HG03280 (cell line): ENCODE data around the gene ARID5A.

Experiments
- ATAC-seq: cut with Tn5 transposase; IDR thresholded peaks from one replicate; pipeline ENCODE4 v1.9.1; 2021; ENCODE audit warnings: mild to moderate bottlenecking, moderate library complexity; ENCODE audit not compliant: unreplicated experiment

Gene ARID5A

DNA sequence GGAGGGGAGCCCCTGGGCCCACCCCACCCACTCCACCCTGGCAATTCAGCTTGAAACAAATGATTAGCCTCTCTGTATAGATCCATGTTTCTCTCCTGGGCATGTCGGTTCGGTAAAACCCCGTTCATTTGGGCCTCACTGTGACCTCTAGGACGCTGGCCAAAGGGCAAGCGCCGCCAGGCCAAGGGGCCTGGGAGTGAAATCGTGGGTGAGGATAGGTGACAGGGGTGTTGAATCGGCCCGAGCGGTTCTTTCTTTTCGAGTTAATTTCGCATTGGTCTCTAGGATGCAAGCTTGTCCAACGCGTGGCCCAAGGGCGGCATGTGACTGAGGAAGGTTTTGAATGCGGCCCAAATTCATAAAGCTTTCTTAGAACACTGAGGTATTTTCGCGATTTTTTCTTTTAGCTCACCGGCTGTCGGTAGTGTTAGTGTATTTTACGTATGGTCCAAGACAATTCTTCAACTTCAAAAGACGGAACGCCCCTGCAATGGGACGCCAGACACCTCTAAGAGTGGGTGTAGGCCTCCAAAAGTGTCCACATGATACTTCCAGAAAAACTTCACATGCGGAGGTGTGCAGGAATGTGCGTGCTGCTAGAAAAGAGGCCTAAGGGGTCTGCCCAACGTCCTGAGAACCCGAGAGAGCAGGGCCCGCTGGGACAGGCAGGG lies 9.8 kb upstream of the ARID5A start:
- ATAC-seq = no peak

DNA sequence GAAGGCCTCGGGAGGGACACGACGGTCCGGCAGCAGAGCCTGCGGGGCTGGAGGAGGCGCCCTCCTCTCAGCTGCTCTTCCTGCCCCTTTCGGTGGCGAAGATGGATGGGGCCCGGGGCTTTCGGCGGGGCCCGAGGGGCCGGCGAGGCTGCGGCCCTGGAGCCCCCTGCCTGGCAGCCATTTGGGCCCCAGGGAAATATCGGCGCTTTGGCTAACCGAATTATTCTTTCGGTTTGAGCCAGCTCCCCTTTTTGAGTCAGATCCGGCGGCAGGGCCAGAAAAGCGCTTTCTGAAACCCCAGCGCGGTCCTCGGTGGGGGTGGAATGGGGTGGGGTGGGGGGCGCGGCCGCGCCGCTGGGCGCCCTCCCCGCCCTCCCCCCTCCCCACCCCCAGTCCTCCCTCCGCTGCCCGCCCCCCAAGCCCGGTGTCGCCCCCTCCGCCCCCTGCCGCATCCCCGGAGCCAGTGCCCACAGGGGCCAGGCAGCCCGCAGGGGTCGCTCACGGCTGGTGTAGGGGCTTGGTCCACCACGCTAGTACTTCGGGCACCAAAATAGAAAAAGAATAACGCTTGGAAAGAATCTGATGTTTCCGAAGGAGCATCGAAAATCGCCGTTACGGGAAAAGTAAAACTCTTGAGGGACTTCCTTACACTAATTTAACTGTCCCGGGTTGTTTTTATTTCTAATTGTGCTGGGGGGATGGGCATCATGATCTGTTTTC lies 9.1 kb upstream of the ARID5A start:
- ATAC-seq = peak; percentile 41

DNA sequence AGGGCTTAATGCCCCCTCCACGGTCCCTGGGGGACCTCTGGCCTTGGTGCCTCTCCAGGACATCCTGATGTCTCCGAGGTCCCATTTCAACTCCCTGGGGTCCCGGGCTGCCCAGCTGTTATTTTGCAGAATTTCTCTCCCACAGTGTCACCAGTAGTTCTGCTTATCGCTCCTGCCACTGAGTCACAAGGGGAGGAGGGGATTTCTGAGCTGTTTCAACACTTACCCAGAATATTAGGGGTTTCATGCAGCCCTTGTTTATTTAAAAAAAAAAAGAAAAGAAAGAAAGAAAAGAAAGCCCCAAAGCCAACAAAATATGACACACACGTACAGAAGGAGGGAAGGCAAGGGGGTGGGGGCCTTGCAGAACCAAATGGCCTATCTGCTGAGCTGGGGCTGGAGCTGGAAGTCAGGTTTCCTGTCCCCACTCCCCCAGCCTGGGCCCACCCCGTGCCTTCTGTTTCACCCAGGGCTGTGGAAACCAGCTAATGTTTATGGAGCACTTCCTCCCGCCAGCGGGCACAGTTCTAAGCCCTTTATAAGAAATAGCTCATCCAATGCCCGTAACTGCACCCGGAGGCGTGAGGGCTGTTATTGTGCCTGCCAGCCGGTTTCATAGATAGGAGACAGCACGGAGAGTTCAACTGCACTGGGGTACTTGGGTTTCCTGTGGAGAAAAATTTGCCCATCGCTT lies 8.4 kb upstream of the ARID5A start:
- ATAC-seq = no peak

DNA sequence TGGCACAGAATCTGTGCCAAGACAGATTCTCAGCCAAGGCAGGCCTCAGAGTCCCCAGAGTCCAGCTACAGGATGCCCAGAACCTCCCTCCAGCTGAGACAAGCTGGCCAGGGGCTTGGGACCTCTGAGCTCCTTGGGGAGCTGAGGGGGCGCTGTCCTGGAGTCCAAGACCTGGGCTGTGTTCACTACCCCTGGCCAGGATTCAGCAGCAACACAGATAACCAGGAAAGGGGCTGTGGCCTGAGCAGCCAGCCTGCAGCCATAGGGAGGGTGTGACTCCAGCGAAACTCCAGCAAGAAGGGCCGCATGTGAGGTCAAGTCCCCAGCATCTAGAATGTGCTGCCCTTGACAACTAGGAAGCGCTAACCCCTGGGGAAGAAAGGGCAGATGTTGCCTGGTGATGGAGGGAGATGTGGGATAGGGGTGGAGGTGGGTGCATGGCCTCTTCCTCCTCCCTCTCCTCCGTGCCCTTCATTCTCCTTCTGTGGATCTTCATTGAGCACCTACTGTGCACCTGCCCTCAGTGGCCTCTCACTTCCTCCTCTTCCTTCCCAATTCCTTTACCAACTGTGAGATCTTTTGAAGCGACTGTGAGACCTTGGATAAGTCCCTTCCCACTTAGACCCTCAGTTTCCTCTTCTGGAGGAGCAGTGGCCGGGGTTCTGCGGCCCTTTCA lies 7.7 kb upstream of the ARID5A start:
- no peak for ATAC-seq

DNA sequence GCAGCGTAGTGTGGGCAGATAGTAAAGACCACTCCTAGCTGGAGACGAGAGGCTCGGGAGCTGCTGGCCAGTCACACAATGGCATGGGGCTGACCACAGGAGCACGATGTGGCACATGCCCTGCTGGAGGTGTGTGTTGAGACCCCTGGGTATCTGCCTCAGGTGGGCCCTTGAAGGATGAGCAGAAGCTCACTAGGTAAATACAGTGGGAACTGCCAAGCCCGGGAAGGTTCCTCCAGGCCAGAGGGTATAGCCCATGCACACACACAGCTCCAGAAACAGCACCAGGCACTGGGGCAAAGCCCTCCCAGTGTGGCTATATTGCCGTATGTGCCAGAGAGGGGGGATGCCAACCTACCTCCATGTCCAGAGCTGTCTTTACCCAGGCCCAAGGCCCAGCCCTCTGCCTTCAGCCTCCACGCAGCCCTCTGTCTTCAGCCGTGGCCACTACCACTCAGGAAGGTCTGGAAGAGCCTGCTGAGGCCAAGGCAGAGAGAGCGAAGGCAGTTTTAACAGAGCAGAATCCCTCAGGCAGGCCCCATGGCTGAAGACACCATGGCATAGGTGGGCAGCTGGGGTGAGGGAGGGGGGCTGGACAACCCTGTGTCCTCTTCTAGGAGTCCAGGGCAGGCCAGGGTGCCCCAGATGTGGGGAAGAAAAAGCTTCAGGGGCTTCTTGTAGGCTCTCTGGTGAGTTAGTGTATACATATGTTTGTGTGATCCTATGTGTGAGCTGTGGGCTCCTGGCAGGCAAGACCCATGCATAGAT lies 7.0 kb upstream of the ARID5A start:
- ATAC-seq = no peak

DNA sequence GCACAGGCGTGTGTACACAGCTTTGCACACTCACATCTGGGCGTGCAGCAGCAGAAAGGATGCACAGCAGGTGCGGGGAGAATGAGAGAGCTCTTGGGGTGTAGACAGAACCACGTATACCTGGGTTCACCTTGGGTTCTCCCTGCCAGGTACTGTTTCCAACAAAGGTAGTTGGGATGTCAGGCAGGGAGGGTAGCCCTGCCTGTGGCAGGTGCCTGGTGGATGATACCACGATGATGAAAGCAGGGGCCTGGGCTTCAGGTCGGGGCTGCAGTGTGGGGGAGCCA lies 6.5 kb upstream of the ARID5A start:
- ATAC-seq = no peak

DNA sequence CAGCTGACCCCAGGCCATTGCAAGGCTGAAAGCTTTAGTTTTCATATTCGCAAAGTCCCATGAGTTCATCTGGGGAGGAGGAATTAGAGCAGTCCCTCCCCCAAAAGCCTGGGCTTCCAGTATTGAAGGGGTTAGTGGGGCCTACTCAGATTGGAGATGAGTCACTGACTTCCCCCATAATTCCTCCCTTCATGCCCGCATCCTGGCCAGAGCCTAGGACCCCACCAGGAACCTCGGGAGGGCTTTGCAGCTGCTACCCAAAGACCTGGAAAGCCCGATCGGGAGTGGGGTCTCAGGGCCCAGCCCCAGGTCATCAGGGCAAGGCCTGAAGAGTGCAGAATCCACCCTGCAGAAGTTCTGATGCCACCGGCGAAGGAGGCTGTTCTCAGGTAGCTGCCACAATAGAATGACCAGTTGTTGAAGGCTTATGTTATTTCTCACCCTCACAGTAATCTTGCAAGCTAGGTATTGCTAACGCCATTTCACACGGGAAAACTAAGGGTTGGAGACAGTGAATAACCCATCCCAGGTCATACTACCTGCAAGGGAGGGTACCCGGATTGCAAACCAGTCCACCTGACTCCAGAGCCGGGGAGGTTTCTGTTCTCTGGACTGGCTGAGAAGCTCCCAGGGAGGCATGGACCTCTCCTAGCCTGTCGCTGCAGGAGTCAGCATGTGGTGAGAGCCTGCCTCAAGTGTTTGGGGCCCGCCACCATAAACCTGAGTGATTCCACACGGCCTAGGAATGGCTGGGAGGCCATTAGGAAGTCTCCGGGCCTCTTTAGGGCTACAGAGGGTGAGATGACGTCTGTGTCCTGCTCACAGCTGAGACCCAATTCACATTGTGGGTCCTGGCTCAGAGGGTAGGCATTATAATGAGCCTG lies 5.8 kb upstream of the ARID5A start:
- ATAC-seq = no peak

DNA sequence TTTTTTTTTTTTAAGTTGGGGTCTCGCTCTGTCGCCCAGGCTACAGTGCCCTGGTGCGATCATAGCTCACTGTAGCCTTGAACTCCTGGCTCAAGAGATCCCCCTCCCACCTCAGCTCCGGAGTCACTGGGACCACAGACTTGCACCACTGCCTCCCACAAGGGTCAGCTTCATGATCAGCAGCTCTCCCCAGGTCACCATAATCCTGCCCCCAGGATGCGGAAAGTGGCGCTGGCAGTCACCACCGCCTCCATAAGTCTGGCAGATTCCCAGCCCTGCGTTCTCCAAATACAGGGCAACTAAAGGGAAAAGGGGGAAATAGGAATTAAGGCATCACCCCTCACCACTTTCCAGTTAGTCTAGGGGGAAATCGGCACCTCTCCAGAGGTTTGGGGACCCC lies 5.2 kb upstream of the ARID5A start:
- ATAC-seq = no peak

DNA sequence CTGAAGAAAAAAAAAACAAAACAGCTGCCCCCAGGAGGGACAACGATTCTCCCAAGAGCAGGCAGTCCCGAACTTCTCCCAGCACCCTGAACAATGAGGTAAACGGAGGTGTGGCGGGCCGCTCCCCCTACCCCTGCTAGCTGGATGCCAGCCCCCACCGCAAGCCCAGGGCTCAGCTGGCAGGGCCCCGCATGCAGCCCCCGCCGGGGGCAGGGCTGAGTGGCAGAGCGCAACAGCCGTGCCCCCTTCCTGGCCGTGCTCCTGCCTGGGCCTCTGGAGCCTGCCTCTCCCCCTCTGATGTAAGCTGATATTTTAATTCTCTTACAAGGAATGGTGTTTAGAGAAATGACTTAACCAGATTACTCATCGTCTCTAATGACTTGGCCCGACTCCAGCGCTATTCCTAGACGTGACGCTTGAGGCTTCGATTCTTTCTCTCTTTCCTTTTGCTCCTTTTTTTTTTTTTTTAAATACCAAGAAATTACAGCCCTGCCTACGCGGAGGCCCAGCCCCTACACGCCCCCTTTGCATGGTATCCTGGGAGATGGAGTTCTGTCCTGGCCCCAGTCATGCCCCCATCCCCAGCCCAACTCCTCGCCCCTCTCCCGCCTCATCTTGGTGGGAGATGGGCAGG lies 4.6 kb upstream of the ARID5A start:
- ATAC-seq = peak; percentile 25

DNA sequence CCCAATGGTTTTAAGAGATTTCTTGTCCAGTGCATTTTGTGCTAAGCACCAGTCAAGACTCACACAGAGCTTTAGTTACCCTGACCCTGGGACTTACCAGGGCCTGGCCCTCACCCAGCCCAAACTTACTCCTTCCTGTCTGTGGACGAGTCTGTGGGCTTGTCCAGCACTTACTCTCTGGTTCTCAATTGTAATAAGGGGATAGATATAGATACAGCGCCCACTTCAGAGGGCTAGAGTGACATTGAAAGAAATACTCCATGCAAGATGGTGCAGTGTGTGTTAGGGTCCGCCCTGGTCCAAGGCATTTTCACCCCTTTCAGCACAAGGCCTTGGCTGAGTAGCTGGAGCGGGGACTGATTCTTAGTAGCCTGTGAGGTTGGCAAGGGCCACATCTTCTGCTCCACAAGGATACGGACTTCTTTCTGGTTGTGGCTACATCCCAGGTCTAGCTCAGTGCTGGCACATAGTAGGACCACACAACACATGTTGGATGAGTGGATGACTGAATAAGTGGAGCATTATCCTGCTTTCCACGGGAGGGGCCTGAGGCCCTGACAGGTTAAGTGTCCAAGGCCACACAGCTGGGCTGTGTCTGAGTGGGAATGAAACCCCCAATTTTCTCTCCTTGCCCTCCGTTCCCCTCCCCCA lies 3.8 kb upstream of the ARID5A start:
- ATAC-seq = no peak

DNA sequence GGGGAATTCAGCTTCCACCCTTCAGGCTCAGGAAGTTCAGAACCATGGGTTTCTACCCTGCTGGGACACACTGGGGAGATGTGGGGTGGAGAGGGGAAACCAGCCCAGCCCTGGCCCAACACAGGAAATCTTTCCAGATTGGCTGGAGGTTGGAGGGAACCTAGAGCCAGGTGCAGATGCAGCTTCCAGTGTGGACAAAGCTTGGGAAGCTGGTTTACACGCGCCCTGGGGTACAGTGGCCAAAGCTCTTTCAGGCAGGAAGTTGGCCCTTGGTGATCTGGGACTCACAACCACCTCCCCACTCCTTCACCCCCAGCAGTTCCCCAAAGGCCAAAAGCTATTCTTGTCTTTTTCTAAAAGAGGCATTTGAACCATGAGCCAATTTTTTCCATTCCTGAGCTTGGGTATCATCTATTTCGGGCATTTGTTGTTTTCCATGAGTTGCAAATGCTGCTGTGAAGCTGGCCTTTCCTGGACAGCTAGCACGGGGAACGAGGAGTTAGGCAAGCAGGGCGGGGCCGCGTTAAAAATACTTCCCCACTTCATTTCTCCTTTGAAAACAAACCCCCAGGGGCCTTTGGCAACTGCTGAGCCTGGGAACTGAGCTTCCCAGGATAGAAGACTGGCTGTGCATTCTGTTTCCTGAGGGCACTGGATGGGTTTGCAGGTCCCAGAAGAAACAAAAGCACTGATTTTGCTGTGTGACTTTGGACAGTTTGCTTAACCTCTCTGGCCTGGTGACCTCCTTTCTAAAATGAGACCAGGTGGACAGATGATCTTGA lies 3.1 kb upstream of the ARID5A start:
- no peak for ATAC-seq

DNA sequence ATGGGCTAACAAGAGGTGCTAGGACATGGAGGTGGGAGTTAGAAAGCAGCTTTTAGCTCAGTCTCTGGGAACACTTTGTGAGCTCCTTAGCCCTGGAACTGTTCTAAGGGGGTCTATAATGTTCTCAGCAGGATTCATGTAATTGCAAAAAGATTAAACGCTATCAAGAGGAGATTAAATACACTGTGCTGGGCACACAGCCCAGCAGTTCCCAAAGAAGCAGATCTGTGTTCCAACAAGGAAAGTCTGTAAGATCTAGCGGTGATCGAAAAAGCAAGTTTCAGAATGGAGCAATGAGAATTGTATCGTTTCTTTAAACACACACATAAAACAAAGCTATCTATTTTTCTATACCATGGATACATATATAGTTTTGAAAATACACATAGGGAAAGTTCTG lies 2.4 kb upstream of the ARID5A start:
- ATAC-seq = no peak

DNA sequence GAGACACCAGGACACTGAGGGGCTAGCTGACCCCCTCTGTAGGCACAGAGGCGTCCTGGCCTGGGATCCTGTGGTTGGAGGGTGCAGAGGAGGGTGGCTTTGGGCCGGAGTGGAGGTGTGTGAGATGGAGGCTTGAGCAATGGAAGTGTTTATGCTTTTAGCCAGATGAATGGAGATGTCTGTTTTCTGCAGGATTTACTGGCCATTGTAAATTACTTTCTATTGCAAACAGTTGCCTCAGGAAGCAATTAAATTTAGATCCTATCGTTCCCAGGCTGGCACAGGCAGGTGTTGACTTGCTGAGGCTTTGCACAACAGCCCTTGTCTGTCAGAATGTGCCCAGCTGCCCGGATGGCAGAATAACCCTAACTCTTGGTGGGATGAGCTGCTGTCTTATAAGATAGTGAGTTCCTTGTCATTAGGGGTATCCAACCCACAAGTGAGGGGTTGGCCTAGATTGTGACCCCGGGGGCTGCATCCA lies 1.8 kb upstream of the ARID5A start:
- ATAC-seq = no peak

DNA sequence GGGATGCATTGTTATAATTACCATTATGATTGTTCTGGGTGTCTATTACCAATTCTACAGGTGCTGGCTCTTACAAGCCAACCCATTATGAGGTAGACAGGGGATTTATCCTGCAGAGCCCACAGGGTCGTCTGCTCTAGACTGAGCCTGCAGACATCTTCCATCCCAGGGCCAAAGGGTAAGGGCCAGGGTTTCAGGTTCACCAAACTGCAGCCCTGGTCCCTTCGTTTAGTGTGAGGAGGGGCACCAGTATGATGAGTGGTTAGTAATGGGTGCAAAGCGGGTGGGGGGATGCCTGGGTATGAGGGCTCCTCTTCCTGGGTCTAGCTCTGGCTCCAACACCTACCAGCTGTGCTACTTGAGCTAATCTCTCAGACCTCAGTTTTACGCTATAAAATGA lies 1.2 kb upstream of the ARID5A start:
- ATAC-seq = no peak

DNA sequence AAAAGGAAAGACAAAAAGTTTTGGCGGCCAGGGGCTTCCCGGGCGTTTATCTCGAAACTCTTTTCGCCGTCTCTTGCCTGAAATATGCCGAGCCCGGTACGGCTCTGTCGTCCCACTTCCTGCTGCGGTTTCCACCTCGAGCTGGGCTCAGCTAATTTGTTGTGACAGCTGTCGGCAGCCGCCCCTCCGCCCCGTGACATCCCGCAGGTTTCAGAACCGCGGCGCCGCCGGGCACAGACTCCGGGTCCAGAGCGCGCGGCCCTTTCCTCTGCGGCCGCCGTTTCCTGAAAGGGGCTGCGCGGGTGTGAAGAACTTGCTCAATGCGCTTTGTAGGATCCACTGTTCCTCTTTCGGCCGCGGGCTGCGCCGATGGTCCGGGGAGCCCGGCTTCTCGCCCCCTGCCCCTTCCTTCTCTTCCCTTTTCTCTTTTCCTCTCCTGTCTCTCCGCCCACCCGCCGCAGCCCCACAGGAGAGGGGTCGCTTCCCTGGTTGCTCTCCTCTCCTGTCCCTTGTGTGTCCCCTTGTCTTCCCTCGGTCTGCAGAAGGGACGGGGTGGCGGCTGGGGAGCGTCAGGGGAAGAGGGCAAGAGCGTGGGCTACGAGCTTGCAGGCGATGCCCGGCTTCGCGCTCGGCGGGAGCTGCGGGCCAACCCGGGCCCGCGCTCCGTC lies 648 bp downstream of the ARID5A start:
- peak; percentile 40 for ATAC-seq

DNA sequence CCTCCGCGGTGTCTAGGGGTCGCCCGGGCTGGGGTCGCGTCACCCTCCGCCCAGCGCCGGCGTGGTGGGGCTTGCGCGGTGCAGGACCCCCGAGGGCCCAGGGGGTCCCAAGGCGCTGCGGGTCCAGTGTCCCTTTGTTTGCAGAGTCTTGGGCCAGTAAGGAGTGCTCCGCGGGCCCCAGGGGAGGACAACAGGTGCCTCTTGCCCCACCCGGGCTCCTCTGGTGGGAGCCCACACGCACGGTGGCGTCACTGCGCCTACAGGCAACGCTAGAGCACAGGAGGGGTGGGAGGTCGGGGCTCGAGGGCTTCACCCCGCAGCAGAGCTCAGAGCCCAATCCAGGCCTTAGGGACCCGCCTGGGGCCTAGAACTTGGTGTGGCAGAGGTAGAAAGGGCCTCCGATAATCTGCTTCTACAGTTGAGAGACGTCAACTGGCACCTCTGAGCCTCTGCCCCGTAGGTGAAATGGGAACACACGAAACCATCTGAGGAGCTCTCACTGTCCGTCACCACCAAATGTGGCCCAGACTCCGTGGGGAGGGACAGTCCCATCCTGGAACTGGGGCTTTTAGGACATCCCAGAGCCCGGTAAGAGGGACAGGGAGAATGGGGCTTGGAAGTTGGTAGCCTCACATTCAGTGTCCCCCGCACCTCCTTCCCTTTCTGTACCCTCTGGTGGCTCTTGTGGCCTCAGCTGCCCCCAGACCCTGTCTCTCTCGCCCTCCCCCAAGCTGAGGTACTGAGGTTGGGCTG lies 1.4 kb downstream of the ARID5A start:
- ATAC-seq = no peak
